ENCODE results near the gene ETV7.

- TF ChIP-seq CTCF (IDR thresholded peaks at IDR 0.05) (no peak), POLR2AphosphoS5 (IDR thresholded peaks at IDR 0.05) (no peak), EP300 (IDR thresholded peaks at IDR 0.05) (no peak)
Measured at GRCh38 chr6:36399970-36400369, 12.5 kb upstream of the ETV7 start.

Measured in gastroesophageal sphincter (tissue), 3 donors.